ENCODE data around the gene CRABP2.

Gene CRABP2

DNA sequence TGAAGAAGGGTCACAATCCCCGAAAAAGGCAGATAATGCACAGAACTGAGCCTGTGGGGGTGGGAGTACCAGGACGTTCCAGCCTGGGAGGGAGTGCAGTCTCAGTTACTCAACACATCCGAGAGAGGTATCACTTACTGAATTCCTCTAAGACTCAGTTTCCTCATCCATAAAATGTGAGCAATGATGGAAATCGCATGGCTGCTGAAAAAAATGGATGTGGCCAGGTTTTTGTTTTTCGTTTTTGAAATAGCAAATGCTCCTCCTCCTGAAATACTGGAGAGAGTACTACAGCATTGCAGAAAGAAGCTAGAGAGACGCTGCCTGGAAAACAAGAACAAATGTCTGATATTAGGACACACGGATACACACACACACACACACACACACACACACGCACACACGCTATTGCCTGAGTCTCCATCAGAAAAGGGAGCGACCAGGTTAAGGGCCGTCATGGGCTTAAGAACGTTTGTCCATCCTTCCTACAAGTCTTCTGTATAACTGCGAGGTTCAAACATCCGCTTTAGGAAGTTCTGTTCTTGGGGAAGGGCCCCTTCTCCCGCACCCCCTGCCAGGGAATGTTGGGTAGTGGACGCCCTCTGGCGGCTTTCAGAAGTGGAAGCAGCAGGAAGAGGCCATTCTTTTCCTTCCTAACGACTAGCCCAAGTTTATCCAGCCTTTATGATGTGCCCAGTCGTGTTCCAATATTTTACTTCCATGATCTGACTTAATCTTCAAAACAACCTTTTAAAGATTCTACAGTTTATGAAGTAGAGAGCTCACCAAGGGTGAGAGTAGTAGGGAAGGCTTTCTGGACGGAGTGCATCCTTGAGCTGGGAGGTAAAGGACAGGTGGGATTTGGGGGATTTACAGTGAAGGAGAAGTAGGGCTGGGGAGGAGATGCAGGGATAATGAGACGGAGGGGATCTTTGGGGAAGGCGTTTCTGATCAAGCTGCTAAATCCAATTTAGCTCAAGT is 27.5 kb downstream of the CRABP2 start:
- peak; percentile 73 for DNase-seq (ENCODE audit: low spot score)
- TF ChIP-seq, protein P1, sequence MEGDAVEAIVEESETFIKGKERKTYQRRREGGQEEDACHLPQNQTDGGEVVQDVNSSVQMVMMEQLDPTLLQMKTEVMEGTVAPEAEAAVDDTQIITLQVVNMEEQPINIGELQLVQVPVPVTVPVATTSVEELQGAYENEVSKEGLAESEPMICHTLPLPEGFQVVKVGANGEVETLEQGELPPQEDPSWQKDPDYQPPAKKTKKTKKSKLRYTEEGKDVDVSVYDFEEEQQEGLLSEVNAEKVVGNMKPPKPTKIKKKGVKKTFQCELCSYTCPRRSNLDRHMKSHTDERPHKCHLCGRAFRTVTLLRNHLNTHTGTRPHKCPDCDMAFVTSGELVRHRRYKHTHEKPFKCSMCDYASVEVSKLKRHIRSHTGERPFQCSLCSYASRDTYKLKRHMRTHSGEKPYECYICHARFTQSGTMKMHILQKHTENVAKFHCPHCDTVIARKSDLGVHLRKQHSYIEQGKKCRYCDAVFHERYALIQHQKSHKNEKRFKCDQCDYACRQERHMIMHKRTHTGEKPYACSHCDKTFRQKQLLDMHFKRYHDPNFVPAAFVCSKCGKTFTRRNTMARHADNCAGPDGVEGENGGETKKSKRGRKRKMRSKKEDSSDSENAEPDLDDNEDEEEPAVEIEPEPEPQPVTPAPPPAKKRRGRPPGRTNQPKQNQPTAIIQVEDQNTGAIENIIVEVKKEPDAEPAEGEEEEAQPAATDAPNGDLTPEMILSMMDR (IDR thresholded peaks at IDR 0.05; ENCODE audit: borderline replicate concordance, control extremely low read depth, extremely low read depth, insufficient read depth, missing control alignments): peak; percentile 83
- in situ Hi-C loops (cut with MboI; ENCODE audit: low sequenced_read_pairs, unreplicated experiment): no loop called here

DNA sequence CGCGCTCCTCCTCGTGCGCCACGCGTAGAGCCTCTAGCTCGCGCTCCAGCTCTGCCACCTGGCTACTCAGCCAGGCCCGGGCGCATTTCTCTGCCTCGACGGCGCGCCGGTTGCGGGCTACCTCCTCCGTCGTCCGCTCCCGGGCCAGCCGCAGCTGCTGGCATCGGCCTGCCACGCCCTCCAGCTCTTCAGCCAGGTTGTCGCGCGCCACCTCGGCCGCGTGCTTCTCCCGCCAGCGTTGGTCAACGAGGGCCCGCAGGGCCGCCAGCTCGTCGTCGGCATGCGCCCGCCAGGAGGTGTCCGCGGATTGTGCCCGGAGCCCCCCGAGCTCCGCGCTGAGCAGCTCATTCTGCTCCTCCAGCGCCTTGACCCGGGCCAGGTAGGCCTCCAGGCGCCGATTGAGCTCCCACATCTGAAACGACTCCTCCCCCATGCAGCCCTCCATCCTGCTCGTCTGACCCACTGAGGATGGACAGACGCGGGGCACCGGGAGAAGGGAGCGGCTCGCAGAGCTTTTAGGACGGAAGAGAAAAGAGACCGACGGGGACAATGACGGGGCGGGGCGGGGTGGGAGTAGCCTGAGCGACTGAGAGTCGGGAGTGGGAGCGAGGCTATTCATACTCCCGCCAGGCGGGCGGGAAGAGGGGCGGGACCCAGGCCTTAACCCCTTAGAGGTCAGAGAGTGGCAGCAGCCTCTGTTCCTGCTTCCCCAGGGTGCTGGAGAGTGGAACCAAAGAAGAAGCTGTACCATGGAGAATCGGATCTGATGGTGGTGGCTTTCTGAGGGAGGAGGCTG is 28.4 kb downstream of the CRABP2 start, which contains the start of gene NES:
Gene NES, minus strand, starts transcription at position 588 of the 796 bp plus-strand sequence. Its CDS starts 143 bp downstream, at position 445.
- in situ Hi-C loops (cut with MboI; ENCODE audit: low sequenced_read_pairs, unreplicated experiment): no loop called here
- TF ChIP-seq, protein P1 (IDR thresholded peaks at IDR 0.05; ENCODE audit: borderline replicate concordance, control extremely low read depth, extremely low read depth, insufficient read depth, missing control alignments): no peak
- DNase-seq (ENCODE audit: low spot score): no peak

DNA sequence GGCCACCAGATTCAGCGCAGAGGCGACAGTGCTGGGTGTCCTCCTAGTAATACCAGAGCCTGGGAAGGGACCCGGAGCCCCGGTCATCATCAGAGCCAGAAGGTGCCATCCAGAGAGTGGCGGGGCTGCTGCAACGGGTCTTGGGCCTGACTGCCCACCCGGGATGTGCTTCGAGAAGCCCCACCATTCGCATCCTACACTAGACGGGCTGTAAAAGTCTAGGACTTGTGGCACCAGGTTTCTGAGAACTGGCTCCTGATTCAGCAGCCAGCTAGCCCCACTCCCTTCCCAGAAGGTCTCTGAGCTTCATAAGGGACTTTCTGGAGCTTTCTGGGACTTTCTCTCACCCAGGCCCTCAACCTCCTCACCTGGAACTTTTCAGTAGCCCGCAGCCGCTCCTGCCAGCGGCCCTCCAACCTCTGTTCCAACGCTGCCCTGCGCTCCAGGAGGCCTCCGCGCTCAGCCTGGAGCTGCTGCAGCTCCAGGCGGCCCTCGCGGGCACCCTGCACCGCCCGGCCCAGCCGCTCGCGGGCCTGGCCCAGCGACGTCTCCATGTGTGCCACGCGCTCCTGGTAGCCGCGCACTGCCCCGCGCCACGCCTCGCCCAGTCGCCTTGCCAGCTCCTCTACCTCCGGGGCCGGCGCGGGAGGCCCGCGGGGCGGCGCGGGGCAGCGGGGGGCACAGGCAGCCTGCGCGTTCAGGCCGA is 29.1 kb downstream of the CRABP2 start:
- no peak for DNase-seq (ENCODE audit: low spot score)
- in situ Hi-C loops (cut with MboI; ENCODE audit: low sequenced_read_pairs, unreplicated experiment): no loop called here
- TF ChIP-seq, protein P1 (IDR thresholded peaks at IDR 0.05; ENCODE audit: borderline replicate concordance, control extremely low read depth, extremely low read depth, insufficient read depth, missing control alignments): no peak

DNA sequence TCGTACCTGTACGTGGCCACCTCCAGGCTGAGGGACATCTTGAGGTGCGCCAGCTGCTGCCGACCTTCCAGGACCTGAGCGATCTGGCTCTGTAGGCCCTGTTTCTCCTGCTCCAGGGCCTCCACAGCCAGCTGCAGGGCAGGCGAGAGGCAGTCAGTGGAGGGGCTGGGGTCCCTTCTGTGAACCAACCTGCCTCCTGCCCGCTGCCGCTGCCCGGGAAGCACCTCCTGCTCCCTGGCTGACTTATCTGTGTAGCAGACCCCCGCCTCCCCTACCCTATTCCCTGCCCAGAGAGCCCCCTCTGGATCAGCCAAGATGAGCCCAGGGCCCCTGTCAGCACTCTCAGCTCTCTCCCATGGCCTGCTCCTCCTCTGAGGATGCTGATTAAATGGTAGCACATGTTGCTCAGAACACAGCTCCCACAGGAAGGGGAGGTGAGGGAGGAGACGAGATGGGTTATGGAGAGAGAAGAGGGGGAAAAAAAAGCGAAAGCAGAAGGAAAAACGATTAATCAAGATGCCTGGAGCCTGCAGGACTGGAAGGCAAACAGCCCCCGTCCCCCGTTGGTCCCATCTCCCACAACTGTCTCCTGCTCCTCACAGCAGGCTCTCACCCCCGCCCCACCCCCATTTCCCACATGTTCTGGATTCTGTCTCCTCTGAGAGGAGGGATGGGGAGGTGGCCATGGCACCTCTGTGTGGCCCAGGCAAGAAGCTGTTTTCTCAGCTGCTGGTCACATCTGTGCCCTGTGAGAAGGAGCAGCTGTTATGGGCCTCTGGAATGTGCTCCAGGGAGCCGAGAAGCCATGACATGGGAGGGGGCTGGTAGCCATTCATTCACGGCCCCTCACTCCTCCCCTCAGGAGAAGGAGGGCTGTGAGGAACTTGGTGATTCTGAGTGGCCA is 29.9 kb downstream of the CRABP2 start:
- in situ Hi-C loops (cut with MboI; ENCODE audit: low sequenced_read_pairs, unreplicated experiment): no loop called here
- TF ChIP-seq, protein P1 (IDR thresholded peaks at IDR 0.05; ENCODE audit: borderline replicate concordance, control extremely low read depth, extremely low read depth, insufficient read depth, missing control alignments): no peak
- DNase-seq (ENCODE audit: low spot score): no peak

DNA sequence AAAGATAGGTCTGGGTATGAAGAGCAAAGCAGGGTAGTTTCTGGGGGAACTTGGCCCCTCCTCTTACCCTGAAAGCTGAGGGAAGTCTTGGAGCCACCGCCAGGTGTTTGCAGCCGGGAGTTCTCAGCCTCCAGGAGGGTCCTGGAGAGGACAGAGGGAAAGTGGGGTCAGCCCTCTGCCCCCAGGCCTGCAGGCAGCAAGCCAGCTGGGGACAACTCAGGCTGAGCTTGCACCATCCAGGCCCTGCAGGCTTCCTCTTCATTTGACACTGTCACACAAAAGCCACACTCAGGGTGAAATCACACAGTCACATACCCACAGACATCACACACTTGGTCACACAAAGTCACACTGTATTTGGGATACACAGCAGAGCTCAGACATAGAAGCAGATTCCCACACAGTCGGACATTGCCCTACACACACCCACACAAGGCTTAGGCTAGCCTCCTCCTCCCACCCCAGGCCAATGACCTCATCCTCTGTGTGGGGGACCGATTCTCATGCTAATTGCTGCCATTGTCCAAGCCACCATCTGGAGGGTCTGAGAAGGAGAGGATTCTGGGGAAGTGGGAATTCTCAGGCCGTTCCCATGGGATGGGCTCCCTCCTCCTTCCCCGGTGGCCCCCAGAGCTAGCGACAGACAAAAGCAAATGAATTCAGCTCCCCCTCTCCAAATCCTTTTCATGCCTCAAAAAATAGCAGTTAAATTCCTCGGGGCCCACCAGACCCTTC is 31.8 kb downstream of the CRABP2 start:
- TF ChIP-seq, protein P1 (IDR thresholded peaks at IDR 0.05; ENCODE audit: borderline replicate concordance, control extremely low read depth, extremely low read depth, insufficient read depth, missing control alignments): no peak
- DNase-seq (ENCODE audit: low spot score): no peak
- in situ Hi-C loops (cut with MboI; ENCODE audit: low sequenced_read_pairs, unreplicated experiment): no loop called here
